Activated CD4-positive, alpha-beta T cell treated with anti-CD3 and anti-CD28 coated beads for 36 hours (primary cell): Measurements from ENCODE around the gene HTR4. TPM values are rescaled to one million over a fixed set of nuclear protein-coding genes. Genes with fewer than 3 reads are reported as not detected.

ENCODE experiments used
- ATAC-seq: fragments of 200-7000 bp; cut with Tn5 transposase; one replicate; pipeline ENCODE4 v1.10.0; 2021; ENCODE audit warnings: mild to moderate bottlenecking, moderate library complexity
- CTCF ChIA-PET: fragments of 350-600 bp; sonication (Branson Sonifier 250); formaldehyde crosslinking; loops from one replicate; lab custom pipeline; 2021; ENCODE audit warnings: antibody characterized with exemption; lab: Charles Lee
- POLR2A ChIA-PET: fragments of 350-600 bp; sonication (Branson Sonifier 250); formaldehyde crosslinking; loops from one replicate; lab custom pipeline; 2021; ENCODE audit warnings: antibody characterized with exemption, inconsistent platforms; lab: Charles Lee
- DNase-seq: peaks from one replicate; pipeline ENCODE4 v3.0.0-alpha.2; 2020
- H3K27ac Mint-ChIP-seq: one replicate; pipeline ENCODE4 v1.8.0; 2021; ENCODE audit warnings: mixed read lengths
- H3K27me3 Mint-ChIP-seq: one replicate; pipeline ENCODE4 v1.8.0; 2021; ENCODE audit warnings: mixed read lengths
- H3K36me3 Mint-ChIP-seq: one replicate; pipeline ENCODE4 v1.8.0; 2021; ENCODE audit warnings: low read depth, mixed read lengths
- H3K4me1 Mint-ChIP-seq: one replicate; pipeline ENCODE4 v1.8.0; 2021; ENCODE audit warnings: mixed read lengths
- H3K4me3 Mint-ChIP-seq: one replicate; pipeline ENCODE4 v1.8.0; 2021; ENCODE audit warnings: mild to moderate bottlenecking, moderate library complexity, mixed read lengths
- H3K9me3 Mint-ChIP-seq: one replicate; pipeline ENCODE4 v1.8.0; 2021; ENCODE audit warnings: low read depth, mixed read lengths
- intact Hi-C, 2 experiments: fragments of 100-400 bp; cut with DNase I in 1 of 2; cut with micrococcal nuclease in 1 of 2; formaldehyde crosslinking; loops; one replicate each; pipeline versions ENCODE4 v1.14.2 to v1.15.1; 2022 to 2024; cut with DNase I, micrococcal nuclease
- total RNA-seq, 2 experiments: library from RNA; stranded (reverse); gene quantifications; one replicate each; pipeline ENCODE4 v1.2.3, GENCODE V29; 2021

HTR4 gene
- not detected for total RNA-seq

GRCh38 chr5:148653836-148654781, at the start of gene HTR4:
HTR4 (minus strand) TSS chr5:148654527; CDS start chr5:148637014, 17,513 bp downstream.
- no peaks in the 10 kb centered on the region for H3K9me3 Mint-ChIP-seq
- no peak for ATAC-seq
- CTCF ChIA-PET = no interaction called here

GRCh38 chr5:148702019-148702596, 47.8 kb upstream of the HTR4 start:
- Mint-ChIP-seq H3K27ac (no peak overlapping the region), H3K4me1 (peaks cover 7% of the 10 kb centered on the region), H3K9me3 (peaks cover 8% of the 10 kb centered on the region), H3K36me3 (no peaks in the 10 kb centered on the region), H3K4me3 (no peak overlapping the region), H3K27me3 (peaks cover 30% of the 10 kb centered on the region)
- intact Hi-C loops = loop anchor here in 1 of 2 experiments (10.0 kb wide), 1 partner anchor 317 kb away; the partner anchor contains the start of gene FBXO38
- DNase-seq (no peak), ATAC-seq (no peak)
- ChIA-PET POLR2A (no interaction called here), CTCF (interaction anchor here (1.8 kb wide), 1 partner anchor 29 kb away, joined by 8 read pairs; no protein-coding TSS in a partner anchor)

More at GRCh38 chr5:148653836-148654781, at the start of gene HTR4:
- H3K4me1 Mint-ChIP-seq = no peaks in the 10 kb centered on the region
- no peak within 1 kb of the TSS for H3K27ac Mint-ChIP-seq
- H3K36me3 Mint-ChIP-seq = no peaks in the 10 kb centered on the region
- H3K27me3 Mint-ChIP-seq = peaks cover 43% of the 10 kb centered on the region
- DNase-seq = no peak
- POLR2A ChIA-PET = no interaction called here
- H3K4me3 Mint-ChIP-seq = no peak within 1 kb of the TSS
- intact Hi-C loops = no loop called here

- peaks cover 34% of the 10 kb centered on the region for H3K27me3 Mint-ChIP-seq
- CTCF ChIA-PET = interaction anchor here (0.9 to 2.1 kb wide), 2 partner anchors 9 to 32 kb away, joined by 3 to 7 read pairs; no protein-coding TSS in a partner anchor
- DNase-seq (no peak), ATAC-seq (no peak)
- intact Hi-C loops = no loop called here
- peaks cover 8% of the 10 kb centered on the region for H3K9me3 Mint-ChIP-seq
- peaks cover 3% of the 10 kb centered on the region for H3K4me1 Mint-ChIP-seq
- H3K4me3 Mint-ChIP-seq = no peak overlapping the region
- no peak overlapping the region for H3K27ac Mint-ChIP-seq
- POLR2A ChIA-PET = no interaction called here
- H3K36me3 Mint-ChIP-seq = no peaks in the 10 kb centered on the region
Measured at GRCh38 chr5:148699028-148699427, 44.7 kb upstream of the HTR4 start.

- H3K36me3 Mint-ChIP-seq = no peaks in the 10 kb centered on the region
- no peak overlapping the region for H3K4me3 Mint-ChIP-seq
- H3K9me3 Mint-ChIP-seq = peaks cover 7% of the 10 kb centered on the region
- ChIA-PET POLR2A (no interaction called here), CTCF (interaction anchor here (0.9 to 2.1 kb wide), 5 partner anchors 9 to 405 kb away, joined by 3 to 10 read pairs (median 5); no protein-coding TSS in a partner anchor)
- H3K27me3 Mint-ChIP-seq = peaks cover 25% of the 10 kb centered on the region
- intact Hi-C loops = no loop called here
- DNase-seq (no peak), ATAC-seq (no peak)
- peaks cover 3% of the 10 kb centered on the region for H3K4me1 Mint-ChIP-seq
- H3K27ac Mint-ChIP-seq = no peak overlapping the region
Measured at GRCh38 chr5:148697809-148698196, 43.5 kb upstream of the HTR4 start.

GRCh38 chr5:148697180-148697808, 43.0 kb upstream of the HTR4 start:
- no peak for DNase-seq
- no peak overlapping the region for H3K27ac Mint-ChIP-seq
- peaks cover 3% of the 10 kb centered on the region for H3K4me1 Mint-ChIP-seq
- peaks cover 25% of the 10 kb centered on the region for H3K27me3 Mint-ChIP-seq
- no peak for ATAC-seq
- H3K36me3 Mint-ChIP-seq = no peaks in the 10 kb centered on the region
- no peak overlapping the region for H3K4me3 Mint-ChIP-seq
- intact Hi-C loops = no loop called here
- ChIA-PET POLR2A (no interaction called here), CTCF (interaction anchor here (0.9 to 2.1 kb wide), 5 partner anchors 9 to 405 kb away, joined by 3 to 10 read pairs (median 5); no protein-coding TSS in a partner anchor)
- peaks cover 6% of the 10 kb centered on the region for H3K9me3 Mint-ChIP-seq

- intact Hi-C loops = no loop called here
- DNase-seq (no peak), ATAC-seq (no peak)
- ChIA-PET POLR2A (no interaction called here), CTCF (interaction anchor here (1.5 to 2.1 kb wide), 2 partner anchors 9 to 10 kb away, joined by 5 to 10 read pairs; no protein-coding TSS in a partner anchor)
- H3K9me3 Mint-ChIP-seq = peaks cover under 1% of the 10 kb centered on the region
- no peak overlapping the region for H3K4me3 Mint-ChIP-seq
- peaks cover 19% of the 10 kb centered on the region for H3K27me3 Mint-ChIP-seq
- H3K4me1 Mint-ChIP-seq = no peaks in the 10 kb centered on the region
- H3K27ac Mint-ChIP-seq = no peak overlapping the region
- H3K36me3 Mint-ChIP-seq = no peaks in the 10 kb centered on the region
Measured at GRCh38 chr5:148696187-148697036, 42.1 kb upstream of the HTR4 start.

- Mint-ChIP-seq H3K27ac (no peak overlapping the region), H3K4me1 (no peaks in the 10 kb centered on the region), H3K27me3 (peaks cover 7% of the 10 kb centered on the region), H3K36me3 (no peaks in the 10 kb centered on the region), H3K4me3 (no peak overlapping the region), H3K9me3 (peaks cover 4% of the 10 kb centered on the region)
- intact Hi-C loops = no loop called here
- POLR2A ChIA-PET = no interaction called here
- CTCF ChIA-PET = no interaction called here
- DNase-seq (no peak), ATAC-seq (no peak)
Measured at GRCh38 chr5:148690945-148691344, 36.6 kb upstream of the HTR4 start.

GRCh38 chr5:148688787-148689186, 34.5 kb upstream of the HTR4 start:
- Mint-ChIP-seq H3K9me3 (peaks cover 4% of the 10 kb centered on the region), H3K36me3 (no peaks in the 10 kb centered on the region), H3K27me3 (peaks cover 4% of the 10 kb centered on the region), H3K27ac (no peak overlapping the region), H3K4me1 (peaks cover 5% of the 10 kb centered on the region), H3K4me3 (no peak overlapping the region)
- no peak for DNase-seq
- intact Hi-C loops = no loop called here
- no peak for ATAC-seq
- CTCF ChIA-PET = interaction anchor here (1.0 to 1.7 kb wide), 2 partner anchors 42 to 246 kb away, joined by 3 to 5 read pairs; no protein-coding TSS in a partner anchor
- POLR2A ChIA-PET = no interaction called here

- DNase-seq = no peak
- Mint-ChIP-seq H3K9me3 (peaks cover 4% of the 10 kb centered on the region), H3K4me3 (no peak overlapping the region), H3K4me1 (peaks cover 5% of the 10 kb centered on the region), H3K27ac (no peak overlapping the region), H3K27me3 (peaks cover 9% of the 10 kb centered on the region), H3K36me3 (no peaks in the 10 kb centered on the region)
- ChIA-PET CTCF (interaction anchor here (0.6 to 1.7 kb wide), 5 partner anchors 9 to 286 kb away, joined by 3 to 10 read pairs (median 5); no protein-coding TSS in a partner anchor), POLR2A (no interaction called here)
- intact Hi-C loops = no loop called here
- ATAC-seq = no peak
Measured at GRCh38 chr5:148687871-148688270, 33.5 kb upstream of the HTR4 start.

GRCh38 chr5:148687427-148687826, 33.1 kb upstream of the HTR4 start:
- no peak overlapping the region for H3K27ac Mint-ChIP-seq
- ChIA-PET POLR2A (no interaction called here), CTCF (interaction anchor here (0.6 to 1.8 kb wide), 6 partner anchors 9 to 286 kb away, joined by 3 to 10 read pairs (median 5); no protein-coding TSS in a partner anchor)
- peaks cover 10% of the 10 kb centered on the region for H3K27me3 Mint-ChIP-seq
- peaks cover 4% of the 10 kb centered on the region for H3K9me3 Mint-ChIP-seq
- H3K36me3 Mint-ChIP-seq = no peaks in the 10 kb centered on the region
- DNase-seq (peak; percentile 11), ATAC-seq (peak; percentile 81)
- H3K4me3 Mint-ChIP-seq = no peak overlapping the region
- intact Hi-C loops = no loop called here
- H3K4me1 Mint-ChIP-seq = peaks cover 5% of the 10 kb centered on the region
